ENCODE data around the gene SYVN1.

The SYVN1 gene

DNA sequence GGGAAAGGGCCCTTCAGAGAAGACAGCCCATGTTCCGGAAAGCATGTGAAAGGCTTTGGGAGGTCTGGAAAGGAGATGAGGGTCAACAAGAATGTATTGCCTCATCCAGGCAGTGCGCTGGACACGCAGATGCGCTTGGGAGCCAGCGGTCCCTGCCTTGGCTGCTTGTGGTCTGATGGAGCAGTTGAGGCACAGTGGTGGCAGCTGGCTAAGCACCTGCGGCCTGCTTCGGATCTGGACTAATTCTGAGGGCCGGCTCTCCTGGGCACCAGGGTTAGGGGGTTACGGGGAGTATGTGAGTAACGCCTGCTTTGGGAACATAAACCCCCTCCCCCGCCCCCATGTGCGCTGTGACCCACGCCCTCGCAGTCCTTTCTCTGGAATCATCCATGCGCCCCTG lies 27.2 kb downstream of the SYVN1 start:
- Histone ChIP-seq H3K4me2 (ENCODE audit: low read length) (no peak overlapping the region), H3K27me3 (ENCODE audit: low read depth, low read length) (no peaks in the 10 kb centered on the region), H3K9me3 (ENCODE audit: insufficient read depth, low read length) (no peaks in the 10 kb centered on the region), H3K27ac (ENCODE audit: low read length) (no peak overlapping the region), H3K79me2 (ENCODE audit: low read length) (peaks cover 13% of the 10 kb centered on the region), H3K9ac (ENCODE audit: low read length) (no peak overlapping the region), H3K4me1 (ENCODE audit: low read length) (peaks cover 12% of the 10 kb centered on the region), H3K36me3 (replicated peaks; ENCODE audit: low read depth, low read length) (peaks cover 14% of the 10 kb centered on the region), H4K20me1 (ENCODE audit: insufficient read depth, low read length) (peaks cover 5% of the 10 kb centered on the region), H2AFZ (ENCODE audit: low read depth, low read length) (no peak overlapping the region), H3K4me3 (ENCODE audit: low read length) (no peak overlapping the region)
- TF ChIP-seq, protein P1, sequence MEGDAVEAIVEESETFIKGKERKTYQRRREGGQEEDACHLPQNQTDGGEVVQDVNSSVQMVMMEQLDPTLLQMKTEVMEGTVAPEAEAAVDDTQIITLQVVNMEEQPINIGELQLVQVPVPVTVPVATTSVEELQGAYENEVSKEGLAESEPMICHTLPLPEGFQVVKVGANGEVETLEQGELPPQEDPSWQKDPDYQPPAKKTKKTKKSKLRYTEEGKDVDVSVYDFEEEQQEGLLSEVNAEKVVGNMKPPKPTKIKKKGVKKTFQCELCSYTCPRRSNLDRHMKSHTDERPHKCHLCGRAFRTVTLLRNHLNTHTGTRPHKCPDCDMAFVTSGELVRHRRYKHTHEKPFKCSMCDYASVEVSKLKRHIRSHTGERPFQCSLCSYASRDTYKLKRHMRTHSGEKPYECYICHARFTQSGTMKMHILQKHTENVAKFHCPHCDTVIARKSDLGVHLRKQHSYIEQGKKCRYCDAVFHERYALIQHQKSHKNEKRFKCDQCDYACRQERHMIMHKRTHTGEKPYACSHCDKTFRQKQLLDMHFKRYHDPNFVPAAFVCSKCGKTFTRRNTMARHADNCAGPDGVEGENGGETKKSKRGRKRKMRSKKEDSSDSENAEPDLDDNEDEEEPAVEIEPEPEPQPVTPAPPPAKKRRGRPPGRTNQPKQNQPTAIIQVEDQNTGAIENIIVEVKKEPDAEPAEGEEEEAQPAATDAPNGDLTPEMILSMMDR (IDR thresholded peaks at IDR 0.05; ENCODE audit: low read depth, low read length): no peak
- TF ChIP-seq EZH2phosphoT487 (IDR thresholded peaks at IDR 0.05; ENCODE audit: low read depth): no peak

DNA sequence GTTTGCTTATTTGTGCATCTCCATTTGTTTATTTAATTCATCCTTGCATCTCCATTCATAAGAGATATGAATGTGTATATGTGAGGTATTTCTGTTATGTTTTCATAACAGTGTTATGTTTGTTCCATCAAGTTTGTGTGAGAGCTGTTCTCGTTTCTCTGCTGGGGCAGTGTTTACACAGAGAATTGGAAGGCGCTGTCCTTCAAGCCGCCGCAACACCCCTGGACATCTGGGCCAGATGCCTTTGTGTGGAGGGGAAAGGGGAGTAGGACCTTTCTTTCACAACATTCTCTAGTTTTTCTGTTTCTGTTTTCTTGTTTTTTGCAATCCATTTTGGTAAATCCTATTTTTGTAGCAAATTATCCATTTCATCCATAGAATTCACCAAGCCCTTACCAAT lies 29.7 kb downstream of the SYVN1 start:
- Histone ChIP-seq H3K79me2 (ENCODE audit: low read length) (peaks cover 13% of the 10 kb centered on the region; the same call in 1 of the 2 replicates), H3K4me3 (ENCODE audit: low read length) (no peak overlapping the region), H3K4me1 (ENCODE audit: low read length) (no peaks in the 10 kb centered on the region), H3K9me3 (ENCODE audit: insufficient read depth, low read length) (no peaks in the 10 kb centered on the region), H4K20me1 (ENCODE audit: insufficient read depth, low read length) (no peaks in the 10 kb centered on the region), H3K27me3 (ENCODE audit: low read depth, low read length) (no peaks in the 10 kb centered on the region), H3K36me3 (replicated peaks; ENCODE audit: low read depth, low read length) (peaks cover 17% of the 10 kb centered on the region), H3K27ac (ENCODE audit: low read length) (no peak overlapping the region), H2AFZ (ENCODE audit: low read depth, low read length) (no peak overlapping the region), H3K4me2 (ENCODE audit: low read length) (no peak overlapping the region), H3K9ac (ENCODE audit: low read length) (no peak overlapping the region)
- TF ChIP-seq, protein P1 (IDR thresholded peaks at IDR 0.05; ENCODE audit: low read depth, low read length): no peak
- TF ChIP-seq EZH2phosphoT487 (IDR thresholded peaks at IDR 0.05; ENCODE audit: low read depth): no peak

DNA sequence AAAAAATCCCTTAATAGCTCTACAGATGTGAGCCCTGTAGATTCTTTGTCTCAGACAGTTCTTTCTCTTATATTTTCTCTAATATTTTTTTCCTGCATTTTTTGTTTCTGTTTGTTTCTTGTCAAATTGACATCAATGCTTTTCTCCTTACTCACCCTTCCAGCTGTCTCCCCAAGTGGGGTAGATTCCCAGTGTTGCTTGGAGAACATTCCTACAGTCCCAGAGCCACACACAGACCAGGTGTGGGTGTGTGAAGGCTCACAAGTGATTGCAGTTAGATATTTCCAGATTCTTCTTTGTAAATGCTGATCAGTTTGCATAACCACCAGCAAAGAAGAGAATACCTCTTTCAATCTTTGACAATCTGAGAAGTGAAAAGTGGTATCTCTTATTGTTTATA lies 30.8 kb downstream of the SYVN1 start:
- Histone ChIP-seq H3K9me3 (ENCODE audit: insufficient read depth, low read length) (no peaks in the 10 kb centered on the region), H3K27ac (ENCODE audit: low read length) (no peak overlapping the region), H3K36me3 (replicated peaks; ENCODE audit: low read depth, low read length) (peaks cover 12% of the 10 kb centered on the region), H4K20me1 (ENCODE audit: insufficient read depth, low read length) (no peaks in the 10 kb centered on the region), H3K4me1 (ENCODE audit: low read length) (no peaks in the 10 kb centered on the region), H3K27me3 (ENCODE audit: low read depth, low read length) (no peaks in the 10 kb centered on the region), H3K9ac (ENCODE audit: low read length) (no peak overlapping the region), H3K79me2 (ENCODE audit: low read length) (peaks cover 19% of the 10 kb centered on the region), H3K4me3 (ENCODE audit: low read length) (no peak overlapping the region), H3K4me2 (ENCODE audit: low read length) (no peak overlapping the region), H2AFZ (ENCODE audit: low read depth, low read length) (no peak overlapping the region)
- TF ChIP-seq EZH2phosphoT487 (IDR thresholded peaks at IDR 0.05; ENCODE audit: low read depth): no peak
- TF ChIP-seq, protein P1 (IDR thresholded peaks at IDR 0.05; ENCODE audit: low read depth, low read length): no peak

DNA sequence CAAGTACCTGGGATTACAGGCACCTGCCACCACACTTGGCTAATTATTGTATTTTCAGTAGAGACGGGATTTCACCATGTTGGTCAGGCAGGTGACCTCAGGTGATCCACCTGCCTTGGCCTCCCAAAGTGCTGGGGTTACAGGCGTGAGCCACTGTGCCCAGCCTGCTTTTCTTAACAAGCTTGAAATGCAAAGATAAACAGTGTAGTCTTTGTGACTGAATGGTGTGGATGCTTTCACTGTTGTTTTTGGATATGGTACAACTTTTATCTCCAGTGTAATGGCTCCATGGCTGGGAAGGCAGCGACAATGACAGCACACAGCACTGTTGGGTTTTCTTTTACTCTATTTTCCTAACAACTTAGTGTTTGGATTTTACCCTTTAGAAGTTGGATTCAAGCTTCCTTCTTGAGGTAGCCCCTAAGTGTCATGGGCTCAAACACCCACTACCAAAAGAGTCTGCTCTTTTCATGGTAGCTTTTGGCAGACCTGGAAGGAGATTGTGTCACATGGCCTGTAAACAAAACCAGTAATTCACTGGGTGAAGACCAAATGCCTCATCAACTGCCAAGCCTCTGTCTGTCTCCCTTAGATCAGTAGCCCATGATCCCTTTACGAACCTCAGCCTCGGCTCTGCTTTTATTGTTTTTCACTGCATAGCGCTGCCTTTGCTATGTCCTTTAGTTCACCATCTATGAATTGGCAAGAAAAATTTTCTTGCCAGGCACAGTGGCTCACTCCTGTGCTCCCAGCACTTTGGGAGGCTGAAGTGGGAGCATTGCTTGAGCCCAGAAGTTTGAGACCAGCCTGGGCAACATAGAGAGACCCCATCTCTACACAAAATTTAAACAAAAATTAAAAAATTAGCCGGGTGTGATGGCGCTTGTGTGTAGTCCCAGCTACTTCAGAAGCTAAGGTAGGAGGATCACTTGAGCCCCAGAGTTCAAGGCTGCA lies 31.9 kb downstream of the SYVN1 start:
- no peak overlapping the region for H3K9ac ChIP-seq (ENCODE audit: low read length)
- H3K4me2 ChIP-seq (ENCODE audit: low read length): no peak overlapping the region
- H3K27me3 ChIP-seq (ENCODE audit: low read depth, low read length): no peaks in the 10 kb centered on the region
- H3K4me3 ChIP-seq (ENCODE audit: low read length): no peak overlapping the region
- TF ChIP-seq EZH2phosphoT487 (IDR thresholded peaks at IDR 0.05; ENCODE audit: low read depth): no peak
- TF ChIP-seq, protein P1 (IDR thresholded peaks at IDR 0.05; ENCODE audit: low read depth, low read length): no peak
- no peak overlapping the region for H3K27ac ChIP-seq (ENCODE audit: low read length)
- no peaks in the 10 kb centered on the region for H3K4me1 ChIP-seq (ENCODE audit: low read length)
- peaks cover 13% of the 10 kb centered on the region for H3K36me3 ChIP-seq (replicated peaks; ENCODE audit: low read depth, low read length)
- H2AFZ ChIP-seq (ENCODE audit: low read depth, low read length): no peak overlapping the region
- no peaks in the 10 kb centered on the region for H4K20me1 ChIP-seq (ENCODE audit: insufficient read depth, low read length)
- peaks cover 29% of the 10 kb centered on the region for H3K79me2 ChIP-seq (ENCODE audit: low read length)
- H3K9me3 ChIP-seq (ENCODE audit: insufficient read depth, low read length): no peaks in the 10 kb centered on the region

All from OCI-LY3 (cell line).